Measurements from ENCODE around the gene IL6ST. TPM values are rescaled to one million over a fixed set of nuclear protein-coding genes. Genes with fewer than 3 reads are reported as not detected.

IL6ST gene
- total and polyA plus RNA-seq, 2 experiments from 2014 or later, result 219 to 503 TPM

- H3K36me3 ChIP-seq (replicated peaks; ENCODE audit: insufficient read depth, low read depth), result no peaks in the 10 kb centered on the region
- 48% methylated on average over 1 of the region's 1 CpG for WGBS (ENCODE audit: low lambda C conversion rate, missing lambda C conversion rate)
- no peak for TF ChIP-seq EZH2 (IDR thresholded peaks at IDR 0.05; ENCODE audit: borderline replicate concordance)
- TF ChIP-seq CTCF (IDR thresholded peaks at IDR 0.05; ENCODE audit: poor library complexity), result no peak
- no peak for TF ChIP-seq EZH2phosphoT487 (IDR thresholded peaks at IDR 0.05; ENCODE audit: low read depth, severe bottlenecking, unreplicated experiment)
- no peaks in the 10 kb centered on the region for H3K9me3 ChIP-seq (ENCODE audit: low read depth)
- H4K20me1 ChIP-seq (ENCODE audit: insufficient read depth, poor library complexity, severe bottlenecking), result peaks cover 5% of the 10 kb centered on the region
- no peak overlapping the region for H3K4me2 ChIP-seq
- H3K4me1 ChIP-seq (ENCODE audit: insufficient read depth), result peaks cover 3% of the 10 kb centered on the region
- DNase-seq (ENCODE audit: low spot score), result no peak
- no peak overlapping the region for H3K27ac ChIP-seq
- no peak overlapping the region for H2AFZ ChIP-seq
- H3K79me2 ChIP-seq, result peaks cover 85% of the 10 kb centered on the region
- H3K4me3 ChIP-seq, result no peak overlapping the region
- no peaks in the 10 kb centered on the region for H3K27me3 ChIP-seq
- H3K9me2 ChIP-seq (replicated peaks; ENCODE audit: insufficient read depth), result no peaks in the 10 kb centered on the region
These were observed 24.8 kb downstream of the IL6ST start for GRCh38 chr5:55969956-55970355.

- Histone ChIP-seq H3K4me3 (no peak overlapping the region), H3K4me1 (ENCODE audit: insufficient read depth) (no peaks in the 10 kb centered on the region), H3K9me3 (ENCODE audit: low read depth) (no peaks in the 10 kb centered on the region), H4K20me1 (ENCODE audit: insufficient read depth, poor library complexity, severe bottlenecking) (no peaks in the 10 kb centered on the region), H3K4me2 (no peak overlapping the region), H3K79me2 (peaks cover 78% of the 10 kb centered on the region), H2AFZ (no peak overlapping the region), H3K27ac (no peak overlapping the region), H3K9me2 (replicated peaks; ENCODE audit: insufficient read depth) (no peaks in the 10 kb centered on the region), H3K36me3 (replicated peaks; ENCODE audit: insufficient read depth, low read depth) (no peaks in the 10 kb centered on the region), H3K27me3 (no peaks in the 10 kb centered on the region)
- no peak for DNase-seq (ENCODE audit: low spot score)
- TF ChIP-seq CTCF (IDR thresholded peaks at IDR 0.05; ENCODE audit: poor library complexity), result no peak
- no peak for TF ChIP-seq EZH2phosphoT487 (IDR thresholded peaks at IDR 0.05; ENCODE audit: low read depth, severe bottlenecking, unreplicated experiment)
- no peak for TF ChIP-seq EZH2 (IDR thresholded peaks at IDR 0.05; ENCODE audit: borderline replicate concordance)
These were observed 28.5 kb downstream of the IL6ST start for GRCh38 chr5:55966284-55966683.

- WGBS (ENCODE audit: low lambda C conversion rate, missing lambda C conversion rate), result 83% methylated on average over 6 of the region's 6 CpGs
- H3K79me2 ChIP-seq, result peaks cover 74% of the 10 kb centered on the region
These were observed 29.2 kb downstream of the IL6ST start for GRCh38 chr5:55965525-55965924.

More at GRCh38 chr5:55965525-55965924, 29.2 kb downstream of the IL6ST start:
- Histone ChIP-seq H2AFZ (no peak overlapping the region), H3K9me3 (ENCODE audit: low read depth) (no peaks in the 10 kb centered on the region), H3K36me3 (replicated peaks; ENCODE audit: insufficient read depth, low read depth) (no peaks in the 10 kb centered on the region), H3K9me2 (replicated peaks; ENCODE audit: insufficient read depth) (no peaks in the 10 kb centered on the region), H3K4me1 (ENCODE audit: insufficient read depth) (no peaks in the 10 kb centered on the region), H3K4me3 (no peak overlapping the region), H3K27me3 (no peaks in the 10 kb centered on the region), H4K20me1 (ENCODE audit: insufficient read depth, poor library complexity, severe bottlenecking) (no peaks in the 10 kb centered on the region), H3K27ac (no peak overlapping the region), H3K4me2 (no peak overlapping the region)
- DNase-seq (ENCODE audit: low spot score), result no peak
- TF ChIP-seq CTCF (IDR thresholded peaks at IDR 0.05; ENCODE audit: poor library complexity), result no peak
